ENCODE results near the gene CHID1. TPM values are rescaled to one million over a fixed set of nuclear protein-coding genes. Genes with fewer than 3 reads are reported as not detected.

The CHID1 gene
- total RNA-seq, 2 donors from 2014 or later: 61.2 to 195 TPM

DNA sequence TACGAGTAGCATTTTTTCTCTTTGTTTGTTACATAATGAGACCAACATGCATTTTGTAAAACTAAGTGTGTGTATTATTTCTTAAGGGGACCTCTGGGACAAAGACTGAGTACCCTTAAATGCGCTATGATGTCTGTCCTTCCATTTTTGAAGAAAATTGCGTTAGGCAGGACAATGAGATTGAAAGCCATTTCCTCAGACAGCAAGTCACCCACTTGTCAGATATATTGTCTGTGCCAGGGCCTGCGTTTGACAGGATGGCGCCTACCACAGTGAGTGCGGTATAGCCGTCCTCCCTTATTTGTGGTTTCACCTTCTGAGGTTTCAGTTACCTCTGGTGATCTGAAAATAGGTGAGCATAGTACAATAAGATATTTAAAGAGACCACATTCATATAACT lies 17.3 kb upstream of the CHID1 start:
- ATAC-seq (ENCODE audit: insufficient number of reproducible peaks, low FRiP score, low read depth) (no peak), DNase-seq (ENCODE audit: low spot score) (no peak)
- TF ChIP-seq, protein P1, sequence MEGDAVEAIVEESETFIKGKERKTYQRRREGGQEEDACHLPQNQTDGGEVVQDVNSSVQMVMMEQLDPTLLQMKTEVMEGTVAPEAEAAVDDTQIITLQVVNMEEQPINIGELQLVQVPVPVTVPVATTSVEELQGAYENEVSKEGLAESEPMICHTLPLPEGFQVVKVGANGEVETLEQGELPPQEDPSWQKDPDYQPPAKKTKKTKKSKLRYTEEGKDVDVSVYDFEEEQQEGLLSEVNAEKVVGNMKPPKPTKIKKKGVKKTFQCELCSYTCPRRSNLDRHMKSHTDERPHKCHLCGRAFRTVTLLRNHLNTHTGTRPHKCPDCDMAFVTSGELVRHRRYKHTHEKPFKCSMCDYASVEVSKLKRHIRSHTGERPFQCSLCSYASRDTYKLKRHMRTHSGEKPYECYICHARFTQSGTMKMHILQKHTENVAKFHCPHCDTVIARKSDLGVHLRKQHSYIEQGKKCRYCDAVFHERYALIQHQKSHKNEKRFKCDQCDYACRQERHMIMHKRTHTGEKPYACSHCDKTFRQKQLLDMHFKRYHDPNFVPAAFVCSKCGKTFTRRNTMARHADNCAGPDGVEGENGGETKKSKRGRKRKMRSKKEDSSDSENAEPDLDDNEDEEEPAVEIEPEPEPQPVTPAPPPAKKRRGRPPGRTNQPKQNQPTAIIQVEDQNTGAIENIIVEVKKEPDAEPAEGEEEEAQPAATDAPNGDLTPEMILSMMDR (IDR thresholded peaks at IDR 0.05): no peak
- Histone ChIP-seq H3K27ac (no peak overlapping the region), H3K36me3 (no peaks in the 10 kb centered on the region), H3K4me3 (no peak overlapping the region), H3K9me3 (no peaks in the 10 kb centered on the region), H3K4me1 (ENCODE audit: control insufficient read depth in 1 of 2, low read depth in 2 of 2) (peaks cover 27 to 52% of the 10 kb centered on the region in 2 donors), H3K27me3 (replicated peaks; ENCODE audit: insufficient read depth) (no peaks in the 10 kb centered on the region)

DNA sequence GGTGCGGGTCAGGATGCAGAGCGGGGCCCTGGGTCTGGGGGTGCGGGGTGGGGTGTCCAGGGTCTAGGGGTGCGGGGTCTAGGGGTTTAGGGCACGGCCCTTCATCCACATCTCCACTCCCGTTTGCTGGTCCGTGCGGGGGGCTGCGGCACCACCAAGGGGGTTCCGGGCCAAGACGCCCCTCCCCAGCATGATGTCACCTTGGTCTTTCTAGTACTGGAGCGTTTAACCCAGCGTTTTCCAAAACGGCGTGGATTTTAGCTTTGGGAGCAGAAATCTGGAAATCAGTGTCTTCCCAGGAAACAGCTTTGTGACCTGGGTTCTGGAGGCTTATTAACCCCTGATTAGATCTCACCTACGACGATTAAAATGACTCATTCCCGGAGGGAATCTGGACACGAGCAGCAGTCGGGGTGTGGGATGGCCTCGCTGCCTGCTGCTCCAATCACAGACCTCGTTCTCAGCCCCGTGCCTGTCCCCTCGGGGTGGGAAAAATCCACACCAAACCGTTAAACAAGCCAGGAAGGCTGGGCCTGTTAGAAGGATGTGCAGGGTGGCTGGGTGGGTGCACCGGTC lies 15.8 kb upstream of the CHID1 start:
- H3K4me3 ChIP-seq: peak overlapping the region; percentile 92
- H3K27me3 ChIP-seq (replicated peaks; ENCODE audit: insufficient read depth): no peaks in the 10 kb centered on the region
- ATAC-seq (ENCODE audit: insufficient number of reproducible peaks, low FRiP score, low read depth): no peak
- H3K4me1 ChIP-seq (ENCODE audit: control insufficient read depth in 1 of 2, low read depth in 2 of 2): peaks cover 23 to 38% of the 10 kb centered on the region in 2 donors
- no peaks in the 10 kb centered on the region for H3K9me3 ChIP-seq
- TF ChIP-seq, protein P1 (IDR thresholded peaks at IDR 0.05): no peak
- H3K36me3 ChIP-seq: no peaks in the 10 kb centered on the region
- peak overlapping the region; percentile 71 to 81 for H3K27ac ChIP-seq
- no peak for DNase-seq (ENCODE audit: low spot score)

DNA sequence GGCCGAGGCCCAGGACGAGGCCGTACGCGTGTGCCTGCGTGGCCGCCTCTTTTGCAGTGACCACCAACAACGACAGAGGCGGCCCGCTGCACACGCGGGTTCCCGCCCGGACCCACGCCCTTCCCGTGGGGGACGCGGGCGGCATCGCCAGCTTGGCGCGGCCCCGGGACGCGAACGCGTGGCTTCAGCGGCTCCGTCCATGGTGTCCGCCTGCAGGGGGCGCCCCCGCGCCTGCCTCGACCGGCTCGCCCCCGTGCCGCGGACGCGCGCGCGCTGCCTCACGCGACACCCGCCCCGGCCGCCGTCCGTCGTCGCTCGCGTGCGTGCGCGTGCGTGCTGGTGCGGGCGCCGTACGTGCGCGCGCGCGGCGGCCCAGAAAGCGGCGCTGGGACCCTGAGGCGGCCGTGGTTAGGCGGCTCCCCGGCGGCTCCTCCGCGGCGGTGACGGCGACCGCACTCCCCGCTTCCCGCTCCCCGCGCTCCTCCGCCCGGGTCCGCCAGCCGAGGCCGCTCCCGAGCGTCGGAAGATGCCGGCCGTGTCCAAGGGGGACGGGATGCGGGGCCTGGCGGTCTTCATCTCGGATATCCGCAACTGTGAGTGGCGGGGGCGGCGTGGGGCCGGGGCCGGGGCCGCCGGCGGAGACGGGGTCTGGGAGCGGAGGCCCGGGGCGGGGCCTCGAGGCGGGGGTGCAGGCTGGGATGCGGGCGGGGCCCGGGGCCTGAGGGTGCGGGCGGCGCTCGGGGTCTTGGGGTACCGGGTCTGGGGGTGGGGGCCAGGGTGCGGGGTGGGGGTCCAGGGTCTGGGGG lies 15.1 kb upstream of the CHID1 start, which contains the start of gene AP2A2:
AP2A2 (plus strand) TSS at position 375 of the 806 bp plus-strand sequence; CDS start at position 527, 152 bp downstream.
- TF ChIP-seq, protein P1 (IDR thresholded peaks at IDR 0.05): peak; percentile 73
- Histone ChIP-seq H3K4me1 (ENCODE audit: control insufficient read depth in 1 of 2, low read depth in 2 of 2) (peaks cover 20 to 30% of the 10 kb centered on the region in 2 donors), H3K27me3 (replicated peaks; ENCODE audit: insufficient read depth) (no peaks in the 10 kb centered on the region), H3K36me3 (no peaks in the 10 kb centered on the region), H3K4me3 (peak within 1 kb of the TSS; percentile 92), H3K27ac (peak within 1 kb of the TSS; percentile 81 to 86), H3K9me3 (no peaks in the 10 kb centered on the region)
- DNase-seq (ENCODE audit: low spot score) (no peak), ATAC-seq (ENCODE audit: insufficient number of reproducible peaks, low FRiP score, low read depth) (peak; percentile 80)

DNA sequence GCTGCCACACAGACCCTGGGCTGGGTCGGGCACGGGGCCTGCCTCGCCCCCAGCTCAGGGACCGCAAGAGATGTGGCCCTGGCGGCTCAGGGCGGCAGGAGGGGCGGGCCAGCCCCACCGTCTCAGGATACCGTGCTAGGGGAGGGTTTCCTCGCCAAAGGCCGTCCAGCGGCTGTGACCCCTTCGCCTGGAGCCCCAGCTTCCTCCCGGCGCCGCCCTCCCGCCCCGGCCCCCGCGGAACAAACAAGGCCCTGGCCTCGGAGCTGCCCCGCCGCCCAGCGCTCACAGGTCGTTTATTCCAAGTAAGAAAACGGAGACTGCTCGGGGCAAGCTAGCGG lies 14.5 kb upstream of the CHID1 start:
- ATAC-seq (ENCODE audit: insufficient number of reproducible peaks, low FRiP score, low read depth) (peak; percentile 3), DNase-seq (ENCODE audit: low spot score) (no peak)
- Histone ChIP-seq H3K4me1 (ENCODE audit: control insufficient read depth in 1 of 2, low read depth in 2 of 2) (peaks cover 20 to 27% of the 10 kb centered on the region in 2 donors), H3K9me3 (no peaks in the 10 kb centered on the region), H3K27ac (peak overlapping the region in 1 of 2 donors; percentile 47), H3K4me3 (peak overlapping the region; percentile 92), H3K36me3 (no peaks in the 10 kb centered on the region), H3K27me3 (replicated peaks; ENCODE audit: insufficient read depth) (no peaks in the 10 kb centered on the region)
- TF ChIP-seq, protein P1 (IDR thresholded peaks at IDR 0.05): no peak

DNA sequence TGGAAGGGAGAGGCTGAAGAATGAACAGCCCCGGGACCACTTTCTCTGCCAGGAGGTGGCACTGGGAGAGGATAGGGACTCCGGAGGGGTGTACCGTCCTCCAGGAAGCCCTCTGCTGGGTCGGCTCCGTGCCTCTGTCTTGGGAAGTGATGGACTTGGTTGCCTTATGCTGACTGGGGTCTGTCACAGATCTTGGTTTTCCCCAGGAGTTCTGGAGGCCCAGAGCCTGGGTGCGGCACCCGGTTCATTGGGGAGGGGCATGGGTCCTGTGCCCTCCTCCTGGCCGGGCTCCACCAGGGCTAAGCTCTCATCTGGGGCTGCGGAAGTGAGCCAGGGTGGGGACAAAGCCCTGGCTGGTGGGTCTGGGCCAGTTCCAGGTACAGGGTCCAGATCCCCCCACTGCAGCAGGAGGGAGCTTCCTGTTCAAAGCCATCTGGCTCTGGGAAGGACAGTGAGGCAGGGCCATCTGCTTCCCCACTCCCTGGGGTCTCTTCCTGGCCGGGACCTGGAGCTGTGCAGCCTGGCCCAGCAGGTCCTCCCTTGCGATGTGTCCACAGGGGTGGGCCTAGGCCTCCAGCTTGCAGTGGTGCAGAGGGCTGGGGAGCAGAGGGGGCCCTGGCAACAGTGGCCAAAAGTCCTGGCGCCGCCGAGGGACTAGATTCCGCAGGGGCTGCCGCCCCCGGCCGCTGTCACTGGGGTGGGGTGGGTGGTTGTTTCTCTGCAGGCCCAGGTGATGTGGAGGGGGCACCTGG lies 14.0 kb upstream of the CHID1 start:
- TF ChIP-seq, protein P1 (IDR thresholded peaks at IDR 0.05): no peak

More for the DNA sequence above, 14.0 kb upstream of the CHID1 start:
- Histone ChIP-seq H3K27me3 (replicated peaks; ENCODE audit: insufficient read depth) (no peaks in the 10 kb centered on the region), H3K9me3 (no peaks in the 10 kb centered on the region), H3K4me3 (no peak overlapping the region), H3K36me3 (no peaks in the 10 kb centered on the region), H3K27ac (peak overlapping the region in 1 of 2 donors; percentile 17), H3K4me1 (ENCODE audit: control insufficient read depth in 1 of 2, low read depth in 2 of 2) (peaks cover 20 to 27% of the 10 kb centered on the region in 2 donors)
- ATAC-seq (ENCODE audit: insufficient number of reproducible peaks, low FRiP score, low read depth) (no peak), DNase-seq (ENCODE audit: low spot score) (no peak)

Measured in thoracic aorta (tissue), 2 donors.